Measurements from ENCODE around the gene HSPBP1. TPM values are rescaled to one million over a fixed set of nuclear protein-coding genes. Genes with fewer than 3 reads are reported as not detected.

The HSPBP1 gene
- total RNA-seq, 1 experiment from 2014 or later = 122 TPM

DNA sequence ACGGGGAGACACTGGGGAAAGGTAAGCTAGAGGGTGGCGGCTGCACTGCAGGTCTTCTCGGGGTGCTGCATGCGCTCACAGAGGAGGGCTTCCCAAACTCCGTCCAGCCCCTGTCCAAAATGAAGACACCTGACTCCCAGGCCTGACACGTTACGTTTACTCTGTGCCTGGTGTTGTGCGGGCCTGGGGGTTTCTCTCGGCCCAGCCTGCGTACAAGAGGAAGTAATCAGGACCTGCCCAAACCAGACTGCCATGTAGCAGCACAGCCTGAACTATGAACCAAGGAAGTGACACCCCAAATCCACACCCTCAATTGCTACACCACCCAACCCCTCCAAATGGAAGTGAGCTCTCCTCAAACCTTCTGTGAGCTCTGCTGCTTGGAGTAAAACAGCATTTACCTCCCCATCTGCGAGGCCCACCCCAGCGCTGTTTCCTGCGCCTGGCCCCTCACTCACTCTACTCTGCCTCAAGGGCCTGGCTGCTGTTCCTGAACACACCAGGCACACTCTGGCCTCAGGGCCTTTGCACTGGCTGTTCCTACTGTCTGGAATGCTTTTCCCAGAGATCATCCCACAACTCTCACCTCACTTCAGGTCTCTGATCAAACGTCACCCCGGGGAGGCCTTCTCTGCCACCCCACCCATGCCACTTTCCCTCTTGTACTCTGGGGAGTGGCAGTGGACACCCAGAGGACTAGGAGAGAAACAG lies 3.0 kb downstream of the HSPBP1 start:
- no TSS peak for BruUV-seq (replicated peaks)
- Histone ChIP-seq H4K20me1 (ENCODE audit: low read length) (no peaks in the 10 kb centered on the region), H3F3A (ENCODE audit: low read length, unreplicated experiment) (peaks cover 7% of the 10 kb centered on the region), H3K4me3 (ENCODE audit: low read length) (no peak overlapping the region), H3K9ac (ENCODE audit: low read length) (no peak overlapping the region), H3K36me3 (ENCODE audit: low read depth, low read length) (peaks cover 22% of the 10 kb centered on the region), H3K79me2 (ENCODE audit: low read length) (peaks cover 16% of the 10 kb centered on the region), H3K4me1 (ENCODE audit: insufficient read depth, low read length) (peaks cover 10% of the 10 kb centered on the region; the same call in 1 of the 2 replicates), H3K27ac (ENCODE audit: low read length) (no peak overlapping the region), H3K4me2 (ENCODE audit: low read length) (no peak overlapping the region), H3K27me3 (ENCODE audit: low read length) (no peaks in the 10 kb centered on the region), H2AFZ (ENCODE audit: low read length) (no peak overlapping the region), H3K9me3 (ENCODE audit: low read length) (no peaks in the 10 kb centered on the region), H3K9me2 (replicated peaks; ENCODE audit: low read length) (no peaks in the 10 kb centered on the region)
- no peak for DNase-seq
- ATAC-seq = no peak
- intact Hi-C loops (cut with micrococcal nuclease) = no loop called here
- POLR2A ChIA-PET (ENCODE audit: unreplicated experiment) = no interaction called here
- TF ChIP-seq, protein P1, sequence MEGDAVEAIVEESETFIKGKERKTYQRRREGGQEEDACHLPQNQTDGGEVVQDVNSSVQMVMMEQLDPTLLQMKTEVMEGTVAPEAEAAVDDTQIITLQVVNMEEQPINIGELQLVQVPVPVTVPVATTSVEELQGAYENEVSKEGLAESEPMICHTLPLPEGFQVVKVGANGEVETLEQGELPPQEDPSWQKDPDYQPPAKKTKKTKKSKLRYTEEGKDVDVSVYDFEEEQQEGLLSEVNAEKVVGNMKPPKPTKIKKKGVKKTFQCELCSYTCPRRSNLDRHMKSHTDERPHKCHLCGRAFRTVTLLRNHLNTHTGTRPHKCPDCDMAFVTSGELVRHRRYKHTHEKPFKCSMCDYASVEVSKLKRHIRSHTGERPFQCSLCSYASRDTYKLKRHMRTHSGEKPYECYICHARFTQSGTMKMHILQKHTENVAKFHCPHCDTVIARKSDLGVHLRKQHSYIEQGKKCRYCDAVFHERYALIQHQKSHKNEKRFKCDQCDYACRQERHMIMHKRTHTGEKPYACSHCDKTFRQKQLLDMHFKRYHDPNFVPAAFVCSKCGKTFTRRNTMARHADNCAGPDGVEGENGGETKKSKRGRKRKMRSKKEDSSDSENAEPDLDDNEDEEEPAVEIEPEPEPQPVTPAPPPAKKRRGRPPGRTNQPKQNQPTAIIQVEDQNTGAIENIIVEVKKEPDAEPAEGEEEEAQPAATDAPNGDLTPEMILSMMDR (conservative IDR thresholded peaks at IDR 0.05; ENCODE audit: low read depth, low read length) = no peak
- no peak for TF ChIP-seq EZH2 (IDR thresholded peaks at IDR 0.05; ENCODE audit: low read length, unreplicated experiment)
- no peak for TF ChIP-seq EZH2phosphoT487 (IDR thresholded peaks at IDR 0.05; ENCODE audit: borderline replicate concordance, low read length)
- CTCF ChIA-PET = no interaction called here

DNA sequence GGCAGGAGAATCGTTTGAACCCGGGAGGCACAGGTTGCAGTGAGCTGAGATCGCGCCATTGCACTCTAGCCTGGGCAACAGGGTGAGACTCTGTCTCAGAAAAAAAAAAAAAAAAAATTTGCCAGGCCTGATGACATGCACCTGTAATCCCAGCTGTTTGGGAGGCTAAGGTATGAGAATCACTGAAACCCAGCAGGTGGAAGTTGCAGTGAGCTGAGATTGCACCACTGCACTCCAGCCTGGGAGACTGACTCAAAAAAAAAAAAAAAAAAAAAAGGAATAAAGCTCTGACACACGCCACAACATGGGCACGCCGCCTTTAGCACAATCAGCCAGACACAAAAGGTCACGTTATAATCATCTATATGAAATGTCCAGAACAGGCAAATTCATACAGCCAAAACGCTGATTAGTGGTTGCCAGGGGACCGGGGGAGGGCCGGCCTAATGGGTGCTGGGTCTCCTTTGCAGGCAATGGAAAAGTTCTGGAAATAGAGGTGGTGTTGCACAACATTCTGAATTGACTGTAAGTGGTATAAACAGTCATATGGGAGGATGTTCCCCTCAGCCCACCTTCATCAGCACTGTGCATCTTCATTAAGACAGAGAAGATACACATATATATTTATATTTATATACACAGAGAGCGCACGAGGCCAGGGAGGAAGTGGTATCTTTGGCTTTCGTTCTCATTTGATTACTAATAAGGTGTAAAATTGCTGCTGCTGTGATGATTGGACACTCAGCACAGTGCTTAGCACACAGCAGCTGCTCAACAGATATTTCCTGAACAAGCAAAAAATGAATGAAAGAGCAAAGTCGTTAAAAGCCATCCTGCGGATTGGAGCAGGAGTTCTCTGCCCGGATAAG lies 3.8 kb downstream of the HSPBP1 start:
- CTCF ChIA-PET = no interaction called here
- no peak for ATAC-seq

More for the DNA sequence above, 3.8 kb downstream of the HSPBP1 start:
- intact Hi-C loops (cut with micrococcal nuclease) = no loop called here
- Histone ChIP-seq H3K36me3 (ENCODE audit: low read depth, low read length) (peaks cover 22% of the 10 kb centered on the region), H3K4me2 (ENCODE audit: low read length) (no peak overlapping the region), H3K9me2 (replicated peaks; ENCODE audit: low read length) (no peaks in the 10 kb centered on the region), H4K20me1 (ENCODE audit: low read length) (no peaks in the 10 kb centered on the region), H3K27me3 (ENCODE audit: low read length) (no peaks in the 10 kb centered on the region), H2AFZ (ENCODE audit: low read length) (no peak overlapping the region), H3K9me3 (ENCODE audit: low read length) (no peaks in the 10 kb centered on the region), H3K79me2 (ENCODE audit: low read length) (peaks cover 16% of the 10 kb centered on the region), H3K27ac (ENCODE audit: low read length) (no peak overlapping the region), H3K9ac (ENCODE audit: low read length) (no peak overlapping the region), H3K4me3 (ENCODE audit: low read length) (no peak overlapping the region), H3F3A (ENCODE audit: low read length, unreplicated experiment) (peaks cover 7% of the 10 kb centered on the region), H3K4me1 (ENCODE audit: insufficient read depth, low read length) (peaks cover 10% of the 10 kb centered on the region; the same call in 1 of the 2 replicates)
- DNase-seq = no peak
- no peak for TF ChIP-seq EZH2 (IDR thresholded peaks at IDR 0.05; ENCODE audit: low read length, unreplicated experiment)
- no peak for TF ChIP-seq EZH2phosphoT487 (IDR thresholded peaks at IDR 0.05; ENCODE audit: borderline replicate concordance, low read length)
- TF ChIP-seq, protein P1 (conservative IDR thresholded peaks at IDR 0.05; ENCODE audit: low read depth, low read length) = no peak
- BruUV-seq (replicated peaks) = no TSS peak
- POLR2A ChIA-PET (ENCODE audit: unreplicated experiment) = no interaction called here

Data from PC-3 (cell line).